Right ventricle myocardium superior (tissue), 1 donor: ENCODE data around the gene HIBCH. TPM values are rescaled to one million over a fixed set of nuclear protein-coding genes. Genes with fewer than 3 reads are reported as not detected.

Experiments
- total RNA-seq: library from RNA; stranded (reverse); fragmentation: NEBNext Ultra II Directional; extraction: Animal tissue kit (Norgen Biotek cat#: 25700); gene quantifications from one replicate; pipeline ENCODE4 v1.2.1, GENCODE V29; 2021
- donor health status: DM: no; HTN: yes; CAD: no; lungs with severe emphysema.

Gene HIBCH
- total RNA-seq, 1 donor from 2014 or later: 22.5 TPM

Other genes starting within 250 kb of the HIBCH start
- gene INPP1, start 23.8 kb upstream of the HIBCH start, total RNA-seq: 17.6 TPM
- 21.8 TPM for gene MFSD6, start 88.5 kb upstream of the HIBCH start, total RNA-seq
- 1.7 TPM for gene NEMP2, start 214.9 kb upstream of the HIBCH start, total RNA-seq